Measurements from ENCODE around the gene HDAC4.

HDAC4 gene

GRCh38 chr2:239142296-239142695 lies 258.5 kb downstream of the HDAC4 start:
- Histone ChIP-seq H3K4me3 (replicated peaks; ENCODE audit: insufficient read depth, low read length) (no peak overlapping the region), H3K27ac (replicated peaks) (no peak overlapping the region), H3K27me3 (ENCODE audit: insufficient read depth, poor library complexity, severe bottlenecking) (no peaks in the 10 kb centered on the region)
- TF ChIP-seq SPI1 (IDR thresholded peaks at IDR 0.05; ENCODE audit: borderline replicate concordance, low read depth): no peak
- TF ChIP-seq POLR2AphosphoS5 (IDR thresholded peaks at IDR 0.05; ENCODE audit: low read depth): no peak
- TF ChIP-seq REST (IDR thresholded peaks at IDR 0.05; ENCODE audit: insufficient replicate concordance, low read depth): no peak
- TF ChIP-seq CTCF (IDR thresholded peaks at IDR 0.05; ENCODE audit: insufficient read depth, low read length): no peak
- TF ChIP-seq GABPA (IDR thresholded peaks at IDR 0.05; ENCODE audit: low read depth): no peak
- DNase-seq (ENCODE audit: low read depth in 1 of 2, low spot score in 1 of 2): no peak

GRCh38 chr2:239141021-239141760 lies 259.6 kb downstream of the HDAC4 start:
- TF ChIP-seq CTCF (IDR thresholded peaks at IDR 0.05; ENCODE audit: insufficient read depth, low read length): no peak
- no peak for TF ChIP-seq REST (IDR thresholded peaks at IDR 0.05; ENCODE audit: insufficient replicate concordance, low read depth)
- no peak for TF ChIP-seq SPI1 (IDR thresholded peaks at IDR 0.05; ENCODE audit: borderline replicate concordance, low read depth)
- no peak for TF ChIP-seq POLR2AphosphoS5 (IDR thresholded peaks at IDR 0.05; ENCODE audit: low read depth)
- no peak for TF ChIP-seq GABPA (IDR thresholded peaks at IDR 0.05; ENCODE audit: low read depth)
- H3K27ac ChIP-seq (replicated peaks): no peak overlapping the region
- H3K27me3 ChIP-seq (ENCODE audit: insufficient read depth, poor library complexity, severe bottlenecking): no peaks in the 10 kb centered on the region
- no peak for DNase-seq (ENCODE audit: low read depth in 1 of 2, low spot score in 1 of 2)
- H3K4me3 ChIP-seq (replicated peaks; ENCODE audit: insufficient read depth, low read length): no peak overlapping the region

- TF ChIP-seq CTCF (IDR thresholded peaks at IDR 0.05; ENCODE audit: insufficient read depth, low read length) (no peak), REST (IDR thresholded peaks at IDR 0.05; ENCODE audit: insufficient replicate concordance, low read depth) (no peak), SPI1 (IDR thresholded peaks at IDR 0.05; ENCODE audit: borderline replicate concordance, low read depth) (no peak), GABPA (IDR thresholded peaks at IDR 0.05; ENCODE audit: low read depth) (no peak), POLR2AphosphoS5 (IDR thresholded peaks at IDR 0.05; ENCODE audit: low read depth) (no peak)
- DNase-seq (ENCODE audit: low read depth in 1 of 2, low spot score in 1 of 2): no peak
Observed at GRCh38 chr2:239140346-239141020, 260.3 kb downstream of the HDAC4 start.

More at GRCh38 chr2:239140346-239141020, 260.3 kb downstream of the HDAC4 start:
- Histone ChIP-seq H3K4me3 (replicated peaks; ENCODE audit: insufficient read depth, low read length) (no peak overlapping the region), H3K27me3 (ENCODE audit: insufficient read depth, poor library complexity, severe bottlenecking) (no peaks in the 10 kb centered on the region), H3K27ac (replicated peaks) (no peak overlapping the region)

Data from HL-60 (cell line).